GM18873 (cell line): ENCODE results near the gene KCNJ9.

Source experiments
- ATAC-seq: cut with Tn5 transposase; IDR thresholded peaks from one replicate; pipeline ENCODE4 v1.9.1; 2021; ENCODE audit warnings: mild to moderate bottlenecking, moderate library complexity, moderate number of reproducible peaks; ENCODE audit not compliant: unreplicated experiment, low FRiP score

Gene KCNJ9

GRCh38 chr1:160085686-160086455 lies 4.5 kb downstream of the KCNJ9 start:
- no peak for ATAC-seq

- ATAC-seq: no peak
Observed at GRCh38 chr1:160086456-160086892, 5.1 kb downstream of the KCNJ9 start.

GRCh38 chr1:160087118-160087662 lies 5.9 kb downstream of the KCNJ9 start:
- no peak for ATAC-seq

- no peak for ATAC-seq
Observed at GRCh38 chr1:160089883-160090282, 8.5 kb downstream of the KCNJ9 start.

GRCh38 chr1:160090760-160091159 lies 9.4 kb downstream of the KCNJ9 start:
- ATAC-seq: no peak

- ATAC-seq: no peak
Observed at GRCh38 chr1:160091666-160092223, 10.4 kb downstream of the KCNJ9 start.

- no peak for ATAC-seq
Observed at GRCh38 chr1:160092366-160093068, 11.2 kb downstream of the KCNJ9 start.

- ATAC-seq: no peak
Observed at GRCh38 chr1:160093069-160093395, 11.7 kb downstream of the KCNJ9 start.

- ATAC-seq: no peak
Observed at GRCh38 chr1:160093624-160094290, 12.4 kb downstream of the KCNJ9 start.

- no peak for ATAC-seq
Observed at GRCh38 chr1:160094291-160094625, 12.9 kb downstream of the KCNJ9 start.

- ATAC-seq: no peak
Observed at GRCh38 chr1:160094806-160095205, 13.5 kb downstream of the KCNJ9 start.

GRCh38 chr1:160095382-160096105 lies 14.2 kb downstream of the KCNJ9 start:
- no peak for ATAC-seq

- ATAC-seq: no peak
Observed at GRCh38 chr1:160096274-160097116, 15.2 kb downstream of the KCNJ9 start.

- ATAC-seq: no peak
Observed at GRCh38 chr1:160097151-160097910, 16.0 kb downstream of the KCNJ9 start.

- no peak for ATAC-seq
Observed at GRCh38 chr1:160097911-160098851, 16.8 kb downstream of the KCNJ9 start, which contains the start of gene IGSF8. Gene IGSF8 (minus strand): TSS chr1:160098619. CDS start chr1:160098472, 147 bp downstream.

GRCh38 chr1:160098852-160099561 lies 17.7 kb downstream of the KCNJ9 start:
- ATAC-seq: peak; percentile 71
